Stimulated activated CD8-positive, alpha-beta memory T cell treated with anti-CD3 and anti-CD28 coated beads, Interleukin-7, amount 100 ng/mL, for 4 hours (primary cell): Measurements from ENCODE around the gene KAT8.
A peak's percentile ranks its signal among the peaks of the same experiment; 100 is the strongest.
"Not testable (repeated sequence)": the region's sequence is repeated elsewhere in the genome, so short reads cannot be mapped to it uniquely, and the experiment has no call there.

ENCODE experiments used
- DNase-seq, 2 donors: peaks; one replicate each; pipeline ENCODE4 v3.0.0-alpha.2; 2020; ENCODE audit warnings: low read depth in 2 of 2

Gene KAT8

DNA sequence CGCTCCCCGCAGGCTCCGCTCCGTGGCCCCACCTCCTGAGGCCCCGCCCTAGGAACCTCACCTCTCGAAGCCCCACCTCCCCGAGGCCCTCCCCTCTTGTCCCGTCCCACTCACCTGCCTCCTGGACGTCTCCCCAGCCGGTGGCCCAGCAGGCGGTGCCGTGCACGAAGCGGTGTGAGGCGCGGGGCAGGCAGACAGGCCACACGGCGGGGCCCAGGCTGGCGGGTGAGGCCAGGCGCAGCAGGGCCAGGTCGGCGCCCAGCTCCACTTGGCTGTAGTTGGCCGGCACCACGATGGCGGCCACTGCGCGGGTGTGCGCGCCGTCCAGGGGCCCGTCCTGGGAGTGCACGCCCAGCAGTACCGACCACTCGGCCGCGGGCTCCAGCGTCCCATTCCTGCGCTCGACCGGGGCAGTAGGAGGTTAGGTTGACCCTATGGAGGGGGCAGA lies 30.8 kb downstream of the KAT8 start:
- no peak for DNase-seq

DNA sequence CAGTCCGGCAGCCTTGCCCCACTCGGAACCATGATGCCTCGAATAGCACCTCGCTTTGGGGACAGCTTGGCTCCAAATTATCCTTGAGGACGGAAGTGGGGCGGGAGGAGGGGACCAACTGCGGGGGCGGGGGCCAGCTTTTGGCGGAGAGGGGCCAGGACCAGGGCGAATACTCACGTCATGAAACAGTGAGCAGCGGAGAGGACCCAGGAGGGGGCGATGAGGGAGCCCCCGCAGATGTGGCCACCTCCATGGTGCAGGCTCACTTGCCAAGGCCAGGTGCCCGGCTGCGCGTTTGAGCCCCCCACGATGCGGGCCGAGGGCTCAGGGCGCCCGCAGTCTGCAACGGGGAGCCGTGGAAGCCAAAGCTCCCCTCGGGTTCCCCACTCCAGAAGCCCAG lies 31.4 kb downstream of the KAT8 start:
- no peak for DNase-seq

DNA sequence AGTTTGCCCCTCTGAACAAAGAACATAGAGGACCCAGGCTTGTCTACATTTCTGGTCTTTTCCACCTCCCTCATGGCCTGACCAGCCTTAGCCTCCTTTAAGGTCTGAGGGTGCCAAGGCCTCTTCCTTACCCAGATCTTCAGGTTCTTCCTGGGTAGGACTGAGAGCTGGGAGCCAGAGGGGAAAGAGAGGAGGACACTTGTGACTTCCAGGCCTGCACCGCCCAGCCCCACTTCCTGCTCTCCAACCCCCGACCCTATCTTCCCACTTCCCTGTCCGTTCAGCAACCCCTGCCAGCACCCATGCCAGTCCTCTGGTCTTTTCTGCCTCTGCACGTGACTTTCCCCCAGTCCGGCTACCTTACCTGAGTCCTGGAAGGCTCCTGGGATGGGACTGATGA lies 31.9 kb downstream of the KAT8 start:
- no peak for DNase-seq

DNA sequence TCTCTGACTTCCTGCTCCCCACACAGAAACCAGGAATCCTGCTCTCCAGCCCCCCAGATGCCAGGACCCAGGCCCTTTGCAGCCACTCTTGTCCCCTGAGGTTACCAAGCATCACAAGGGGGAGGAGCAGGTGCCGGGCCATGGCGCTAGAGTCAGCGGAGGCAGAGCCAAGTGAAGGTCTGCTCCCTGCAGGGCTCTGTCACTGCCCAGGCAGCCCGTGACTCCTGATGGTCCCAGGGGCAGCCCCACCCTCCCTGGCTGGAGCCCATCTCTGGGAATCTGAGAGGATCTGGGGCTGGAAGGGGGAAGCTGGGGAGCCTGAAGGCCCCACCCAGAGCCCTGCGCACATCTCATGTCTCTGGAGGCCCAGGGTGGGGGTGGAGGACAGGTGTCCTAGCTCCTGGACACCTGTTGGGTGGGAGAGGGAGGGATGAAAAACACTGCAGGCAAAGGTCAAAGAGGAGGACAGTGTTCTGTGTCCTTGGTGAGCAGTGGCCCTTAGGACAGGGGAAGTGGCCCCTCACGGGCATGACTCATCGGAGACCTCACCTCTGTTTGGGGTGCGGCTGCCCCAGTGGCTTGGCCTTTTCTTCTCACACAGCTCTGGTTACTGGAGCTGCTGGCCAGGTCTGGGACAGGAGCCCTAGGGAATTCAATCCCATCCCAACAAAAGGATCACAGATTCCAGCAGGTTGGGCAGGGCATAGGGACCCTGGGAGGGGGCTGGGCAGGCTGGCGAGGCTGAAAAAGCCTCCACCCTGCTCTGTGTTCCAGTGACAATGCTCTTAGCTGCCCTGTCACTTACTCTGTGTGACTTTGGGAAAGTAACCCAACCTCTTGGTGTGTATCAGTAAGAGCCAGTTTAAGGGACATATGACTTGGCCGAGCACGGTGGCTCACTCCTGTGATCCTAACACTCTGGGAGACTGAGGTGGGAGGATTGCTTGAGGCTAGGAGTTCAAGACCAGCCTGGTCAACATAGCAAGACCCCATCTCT lies 32.7 kb downstream of the KAT8 start, which contains the start of gene PRSS36:
Gene PRSS36, minus strand, starts transcription at position 173 of the 997 bp plus-strand sequence. Its CDS starts 31 bp downstream, at position 142.
- no peak for DNase-seq

DNA sequence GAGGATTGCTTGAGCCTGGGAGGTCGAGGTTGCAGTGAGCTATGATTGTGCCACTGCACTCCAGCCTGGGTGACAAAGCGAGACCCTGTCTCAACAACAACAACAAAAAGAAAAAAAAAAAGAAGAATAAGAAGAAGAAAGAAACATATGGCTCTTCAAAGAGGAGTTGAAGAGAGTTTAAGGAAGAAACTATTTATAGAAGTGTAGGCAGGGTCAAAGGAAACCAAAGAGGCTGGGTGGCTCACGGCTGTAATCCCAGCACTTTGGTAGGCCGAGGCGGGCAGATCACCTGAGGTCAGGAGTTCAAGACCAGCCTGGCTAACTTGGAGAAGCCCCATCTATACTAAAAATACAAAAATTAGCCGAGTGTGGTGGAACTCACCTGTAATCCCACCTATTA lies 33.5 kb downstream of the KAT8 start:
- DNase-seq: not testable (repeated sequence)

DNA sequence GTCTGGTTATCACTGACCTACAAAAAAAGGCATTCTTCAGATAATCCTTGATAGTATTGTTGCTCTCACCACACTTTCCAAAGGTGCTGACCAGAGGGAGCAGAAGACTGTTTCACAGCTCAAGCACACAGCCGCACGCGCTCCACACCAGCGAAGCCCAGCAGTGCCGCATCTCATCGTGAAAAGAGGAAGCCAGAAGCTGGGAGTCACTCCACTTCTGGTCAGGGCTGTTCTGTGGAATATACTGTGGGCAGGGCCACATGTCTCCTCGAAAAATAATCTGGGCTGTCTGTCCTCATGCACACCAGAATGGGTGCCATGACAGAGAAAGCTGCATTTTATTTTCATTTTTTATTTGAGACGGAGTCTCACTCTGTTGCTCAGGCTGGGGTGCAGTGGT lies 39.7 kb downstream of the KAT8 start:
- no peak for DNase-seq

DNA sequence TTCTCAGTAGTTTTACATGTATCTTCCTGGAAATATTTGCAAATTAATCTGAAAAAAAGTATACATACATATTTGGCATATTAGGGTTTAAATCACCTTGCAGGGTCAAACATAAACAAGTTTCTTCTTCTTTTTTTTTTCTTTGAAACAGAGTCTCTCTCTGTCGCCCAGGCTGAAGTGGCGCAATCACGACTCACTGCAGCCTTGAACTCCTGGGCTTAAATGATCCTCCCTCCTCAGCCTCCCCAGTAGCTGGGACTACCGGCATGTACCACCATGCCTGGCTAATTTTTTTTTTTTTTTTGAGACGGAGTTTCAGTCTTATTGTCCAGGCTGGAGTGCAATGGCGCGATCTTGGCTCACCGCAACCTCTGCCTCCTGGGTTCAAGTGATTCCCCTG lies 49.9 kb downstream of the KAT8 start:
- no peak for DNase-seq

DNA sequence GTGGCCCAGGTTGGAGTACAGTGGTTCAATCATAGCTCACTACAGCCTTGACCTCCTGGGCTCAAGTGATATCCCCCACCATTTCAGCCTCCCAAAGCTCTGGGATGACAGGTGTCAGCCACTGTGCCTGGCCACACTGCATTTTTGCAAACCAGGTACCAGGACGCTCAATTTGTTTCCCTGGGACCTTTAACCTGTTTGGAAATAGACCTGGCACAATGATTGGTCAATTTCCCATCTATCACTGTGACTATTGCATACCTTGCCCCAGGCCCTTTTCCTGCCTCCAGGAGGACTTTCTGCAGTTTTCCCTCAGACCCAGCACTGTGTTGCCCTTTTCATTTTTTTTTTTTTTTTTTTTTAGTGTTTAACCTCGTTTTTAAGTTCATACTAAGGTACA lies 51.4 kb downstream of the KAT8 start:
- no peak for DNase-seq

DNA sequence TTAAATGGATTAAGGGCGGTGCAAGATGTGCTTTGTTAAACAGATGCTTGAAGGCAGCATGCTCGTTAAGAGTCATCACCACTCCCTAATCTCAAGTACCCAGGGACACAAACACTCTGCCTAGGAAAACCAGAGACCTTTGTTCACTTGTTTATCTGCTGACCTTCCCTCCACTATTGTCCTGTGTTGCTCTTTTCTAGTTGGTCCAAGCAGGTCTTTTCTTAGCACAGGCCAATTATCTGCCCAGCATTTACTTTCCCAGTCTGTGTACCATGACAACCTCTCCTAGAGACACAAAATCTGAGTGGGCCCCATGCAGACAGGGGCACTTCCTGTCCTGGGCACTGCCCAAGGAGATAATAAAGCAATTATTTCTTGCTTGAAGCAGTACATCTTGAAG lies 52.6 kb downstream of the KAT8 start:
- DNase-seq: not testable (repeated sequence)

DNA sequence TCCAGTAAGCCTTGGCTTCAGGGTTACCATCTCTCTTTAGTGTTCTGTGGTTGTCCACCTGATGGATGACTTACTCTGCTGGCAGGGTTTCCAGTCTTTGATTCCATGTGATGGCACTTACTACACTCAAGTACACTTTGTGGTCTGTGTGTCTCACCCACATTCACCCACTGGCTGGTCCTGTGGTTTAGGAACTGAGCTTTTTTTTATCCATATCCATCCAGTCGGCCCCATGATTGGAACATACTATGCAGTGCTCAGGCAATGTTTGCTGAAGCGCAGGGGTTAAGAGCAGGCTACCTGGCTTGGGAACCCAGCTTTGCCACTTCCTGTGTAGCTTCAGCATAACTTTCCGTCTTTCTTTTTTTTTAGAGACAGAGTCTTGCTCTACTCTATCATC lies 59.7 kb downstream of the KAT8 start:
- peak; percentile 19 to 31 for DNase-seq

DNA sequence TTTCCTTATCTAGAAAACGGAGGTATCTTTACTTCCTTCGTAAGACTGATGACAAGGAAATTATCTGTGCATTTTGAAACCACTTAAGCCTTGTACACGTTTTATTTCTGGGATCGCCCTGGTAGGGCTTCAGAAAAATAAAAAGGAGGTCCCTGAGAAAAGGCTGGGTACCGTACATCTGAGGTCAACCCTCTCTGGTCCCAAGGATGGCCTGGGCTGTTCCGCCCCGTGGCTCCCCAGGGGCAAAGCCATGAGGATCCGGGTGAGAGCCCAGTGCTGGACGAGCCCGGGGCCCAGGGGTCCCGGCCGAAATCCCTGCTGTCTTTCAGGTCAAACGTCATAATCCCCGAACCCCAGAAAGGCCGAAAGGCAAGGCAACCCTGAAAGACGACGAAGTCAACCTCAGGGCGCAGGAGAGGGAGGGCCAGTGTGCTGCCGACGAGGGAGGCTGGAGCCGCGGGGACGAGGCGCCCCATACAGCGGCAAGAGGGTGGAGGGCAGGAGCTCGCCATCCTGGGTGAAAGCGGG lies 61.8 kb downstream of the KAT8 start:
- DNase-seq: no peak

DNA sequence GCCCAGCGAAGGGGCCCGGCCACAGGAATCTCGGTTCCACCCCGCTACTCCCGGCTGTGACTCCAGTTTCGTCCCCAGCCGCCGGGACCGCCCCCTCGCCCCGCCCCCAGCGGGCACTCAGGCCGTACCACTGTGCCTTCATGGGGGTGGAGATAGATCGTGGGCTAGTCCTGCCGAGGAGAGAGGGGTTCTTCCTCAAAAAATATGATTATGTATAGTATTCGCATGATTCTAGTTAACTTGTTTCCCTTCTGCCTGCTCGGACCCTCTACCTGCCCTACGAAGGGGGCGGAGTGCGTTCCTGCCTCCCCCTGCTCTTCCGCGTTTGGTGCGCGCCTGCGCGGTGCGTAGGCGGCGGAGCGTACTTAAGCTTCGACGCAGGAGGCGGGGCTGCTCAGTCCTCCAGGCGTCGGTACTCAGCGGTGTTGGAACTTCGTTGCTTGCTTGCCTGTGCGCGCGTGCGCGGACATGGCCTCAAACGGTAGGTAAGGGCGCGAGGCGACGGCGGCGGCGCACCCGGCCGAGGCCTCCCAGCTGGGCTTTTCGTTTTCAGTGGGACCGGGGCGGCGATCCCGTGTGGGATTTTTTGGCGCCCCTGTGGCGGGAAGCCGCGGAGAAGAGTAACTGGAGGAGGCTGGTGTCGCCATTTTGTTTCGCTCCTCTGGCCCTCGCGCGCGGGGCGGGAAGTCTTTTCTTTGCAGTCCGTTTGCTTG lies 62.4 kb downstream of the KAT8 start, which contains the start of gene FUS:
Gene FUS, plus strand, starts transcription at position 393 of the 713 bp plus-strand sequence. Its CDS starts 76 bp downstream, at position 469.
- DNase-seq: peak; percentile 76 to 82
